Measurements from ENCODE around the gene CAVIN4.

The CAVIN4 gene

GRCh38 chr9:100623969-100624368, 46.1 kb downstream of the CAVIN4 start:
- H3K27me3 ChIP-seq (ENCODE audit: insufficient read depth, low read length, poor library complexity) = no peaks in the 10 kb centered on the region
- no peak for ATAC-seq (ENCODE audit: insufficient read depth, low read depth)
- H3K27ac ChIP-seq (ENCODE audit: low read length) = no peak overlapping the region
- no peak for TF ChIP-seq EZH2 (IDR thresholded peaks at IDR 0.05; ENCODE audit: borderline replicate concordance, low read depth, low read length, severe bottlenecking)
- no peak for TF ChIP-seq CTCF (IDR thresholded peaks at IDR 0.05; ENCODE audit: borderline replicate concordance, extremely low read depth, low read length, poor library complexity, severe bottlenecking)
- H3K4me3 ChIP-seq (ENCODE audit: low read depth in 1 of 2, low read length in 2 of 2) = no peak overlapping the region
- no peaks in the 10 kb centered on the region for H3K36me3 ChIP-seq (ENCODE audit: insufficient read depth, low read length)
- H2AFZ ChIP-seq (ENCODE audit: low read depth, low read length) = no peak overlapping the region
- H3K4me2 ChIP-seq (ENCODE audit: insufficient read depth, low read length) = no peak overlapping the region
- no peaks in the 10 kb centered on the region for H3K79me2 ChIP-seq (ENCODE audit: insufficient read depth, low read length)
- H3K9me3 ChIP-seq (ENCODE audit: insufficient read depth, low read length, severe bottlenecking) = no peaks in the 10 kb centered on the region
- no peak overlapping the region for H3K9ac ChIP-seq (ENCODE audit: low read depth, low read length)
- H4K20me1 ChIP-seq (ENCODE audit: insufficient read depth, low read length) = no peaks in the 10 kb centered on the region
- H3K4me1 ChIP-seq (ENCODE audit: insufficient read depth, low read length) = no peaks in the 10 kb centered on the region
- DNase-seq = no peak

GRCh38 chr9:100626949-100627348, 49.1 kb downstream of the CAVIN4 start:
- DNase-seq = no peak
- Histone ChIP-seq H2AFZ (ENCODE audit: low read depth, low read length) (no peak overlapping the region), H3K9ac (ENCODE audit: low read depth, low read length) (no peak overlapping the region), H3K9me3 (ENCODE audit: insufficient read depth, low read length, severe bottlenecking) (no peaks in the 10 kb centered on the region), H3K79me2 (ENCODE audit: insufficient read depth, low read length) (no peaks in the 10 kb centered on the region), H4K20me1 (ENCODE audit: insufficient read depth, low read length) (no peaks in the 10 kb centered on the region), H3K4me2 (ENCODE audit: insufficient read depth, low read length) (no peak overlapping the region), H3K27me3 (ENCODE audit: insufficient read depth, low read length, poor library complexity) (no peaks in the 10 kb centered on the region), H3K4me1 (ENCODE audit: insufficient read depth, low read length) (no peaks in the 10 kb centered on the region), H3K36me3 (ENCODE audit: insufficient read depth, low read length) (no peaks in the 10 kb centered on the region), H3K27ac (ENCODE audit: low read length) (no peak overlapping the region), H3K4me3 (ENCODE audit: low read depth in 1 of 2, low read length in 2 of 2) (no peak overlapping the region)
- no peak for ATAC-seq (ENCODE audit: insufficient read depth, low read depth)
- TF ChIP-seq CTCF (IDR thresholded peaks at IDR 0.05; ENCODE audit: borderline replicate concordance, extremely low read depth, low read length, poor library complexity, severe bottlenecking) (no peak), EZH2 (IDR thresholded peaks at IDR 0.05; ENCODE audit: borderline replicate concordance, low read depth, low read length, severe bottlenecking) (no peak)

GRCh38 chr9:100637787-100638186, 59.9 kb downstream of the CAVIN4 start:
- Histone ChIP-seq H3K4me1 (ENCODE audit: insufficient read depth, low read length) (no peaks in the 10 kb centered on the region), H3K4me3 (ENCODE audit: low read depth in 1 of 2, low read length in 2 of 2) (no peak overlapping the region), H2AFZ (ENCODE audit: low read depth, low read length) (no peak overlapping the region), H3K27me3 (ENCODE audit: insufficient read depth, low read length, poor library complexity) (no peaks in the 10 kb centered on the region), H3K36me3 (ENCODE audit: insufficient read depth, low read length) (no peaks in the 10 kb centered on the region), H3K4me2 (ENCODE audit: insufficient read depth, low read length) (no peak overlapping the region), H4K20me1 (ENCODE audit: insufficient read depth, low read length) (no peaks in the 10 kb centered on the region), H3K27ac (ENCODE audit: low read length) (no peak overlapping the region), H3K79me2 (ENCODE audit: insufficient read depth, low read length) (no peaks in the 10 kb centered on the region), H3K9ac (ENCODE audit: low read depth, low read length) (no peak overlapping the region), H3K9me3 (ENCODE audit: insufficient read depth, low read length, severe bottlenecking) (no peaks in the 10 kb centered on the region)
- DNase-seq = no peak
- TF ChIP-seq EZH2 (IDR thresholded peaks at IDR 0.05; ENCODE audit: borderline replicate concordance, low read depth, low read length, severe bottlenecking) (no peak), CTCF (IDR thresholded peaks at IDR 0.05; ENCODE audit: borderline replicate concordance, extremely low read depth, low read length, poor library complexity, severe bottlenecking) (no peak)
- ATAC-seq (ENCODE audit: insufficient read depth, low read depth) = no peak
